A549 (cell line): ENCODE data around the gene MCM8. TPM values are rescaled to one million over a fixed set of nuclear protein-coding genes. Genes with fewer than 3 reads are reported as not detected.

Source experiments
- ATAC-seq, 2 experiments: fragments of 200-7000 bp in 1 of 2; fragments of >200 bp in 1 of 2; cut with Nextera tagmentation in 1 of 2; cut with Tn5 transposase in 1 of 2; 3 replicates each; pipeline versions ENCODE4 v1.8.0 to v1.9.1; 2018 to 2020; ENCODE audit warnings: mild to moderate bottlenecking in 1 of 2, moderate library complexity in 1 of 2
- CTCF ChIA-PET: fragments of 300-600 bp; sonication (Branson Sonifier 250); formaldehyde crosslinking; extraction: SDS; loops from one replicate; lab custom pipeline; 2021; ENCODE audit warnings: antibody characterized with exemption, inconsistent platforms; lab: Yijun Ruan, JAX
- POLR2A ChIA-PET: fragments of 350-600 bp; formaldehyde crosslinking; extraction: SDS; loops from one replicate; lab custom pipeline; 2021; ENCODE audit warnings: antibody characterized with exemption, inconsistent platforms; lab: Yijun Ruan, JAX
- DNase-seq, 2 experiments: peaks; one replicate each; pipeline versions ENCODE4 v3.0.0 to v3.0.0-alpha.2; 2011 to 2016; ENCODE audit warnings: low read depth in 1 of 2, low spot score in 1 of 2
- FAIRE-seq: peaks from 2 replicates; lab custom pipeline; 2011; peaks lifted over from hg19 to GRCh38; lab: Jason Lieb, UNC
- H3K27ac ChIP-seq, 2 experiments: fragments of >200 bp; sonication (Bioruptor Twin); formaldehyde crosslinking; 3 replicates each; pipeline ENCODE4 v1.5.1; 2016 to 2017
- H3K4me1 ChIP-seq: fragments of >200 bp; sonication (Bioruptor Twin); formaldehyde crosslinking; 3 replicates; pipeline ENCODE4 v1.6.1; 2016
- H3K4me2 ChIP-seq: fragments of >200 bp; sonication (Bioruptor Twin); formaldehyde crosslinking; 3 replicates; pipeline ENCODE4 v1.6.1; 2016
- H3K4me3 ChIP-seq: fragments of >200 bp; sonication (Bioruptor Twin); formaldehyde crosslinking; 3 replicates; pipeline ENCODE4 v1.5.1; 2016
- H3K9me3 ChIP-seq: fragments of >200 bp; sonication (Bioruptor Twin); formaldehyde crosslinking; 3 replicates; pipeline ENCODE4 v1.6.1; 2016
- CEBPB ChIP-seq, 2 experiments: fragments of >200 bp in 1 of 2; sonication (Bioruptor Twin) in 1 of 2; formaldehyde crosslinking in 1 of 2; IDR thresholded peaks; 2 replicates each; pipeline ENCODE4 v1.6.1; 2012 to 2016
- E2F6 ChIP-seq: IDR thresholded peaks from 2 replicates; pipeline ENCODE4 v1.6.1; 2012; ENCODE audit warnings: low read depth, borderline replicate concordance
- EHF ChIP-seq: fragments of 250-450 bp; sonication (Bioruptor Pico); IDR thresholded peaks from 2 replicates; pipeline ENCODE4 v1.5.0; 2020; ENCODE audit warnings: mild to moderate bottlenecking
- ESRRA ChIP-seq: fragments of 150-350 bp; IDR thresholded peaks from 2 replicates; pipeline ENCODE4 v1.6.1; 2014; ENCODE audit warnings: mild to moderate bottlenecking, low read length, borderline replicate concordance
- FOSB ChIP-seq: fragments of 250-450 bp; sonication (Bioruptor Pico); IDR thresholded peaks from 2 replicates; pipeline ENCODE4 v1.5.0; 2020; ENCODE audit warnings: mild to moderate bottlenecking, moderate library complexity
- FOXS1 ChIP-seq: fragments of 250-450 bp; sonication (Bioruptor Pico); IDR thresholded peaks from 2 replicates; pipeline ENCODE4 v1.5.0; 2020; ENCODE audit warnings: mild to moderate bottlenecking, moderate library complexity
- GATA3 ChIP-seq: IDR thresholded peaks from 2 replicates; pipeline ENCODE4 v1.6.1; 2012; ENCODE audit warnings: borderline replicate concordance
- HOXB13 ChIP-seq: fragments of 250-450 bp; sonication (Bioruptor Pico); IDR thresholded peaks from 2 replicates; pipeline ENCODE4 v1.5.0; 2020; ENCODE audit warnings: low read depth, mild to moderate bottlenecking, moderate library complexity
- NFE2L2 ChIP-seq: fragments of 150-350 bp; conservative IDR thresholded peaks from 2 replicates; pipeline ENCODE4 v1.6.1; 2014; ENCODE audit warnings: low read length
- NR3C1 ChIP-seq: fragments of >200 bp; sonication (Bioruptor Twin); formaldehyde crosslinking; IDR thresholded peaks from 3 replicates; pipeline ENCODE4 v1.6.1; 2017
- PBX3 ChIP-seq: IDR thresholded peaks from 2 replicates; pipeline ENCODE4 v1.6.1; 2012
- POLR2AphosphoS2 ChIP-seq: conservative IDR thresholded peaks from 2 replicates; pipeline ENCODE4 v1.6.1; 2012; ENCODE audit warnings: low read length, improper control_type of control experiment, inconsistent platforms
- REST ChIP-seq: fragments of 200-600 bp; sonication (generic); IDR thresholded peaks from 2 replicates; pipeline ENCODE4 v1.6.1; 2016; ENCODE audit warnings: antibody characterized with exemption, mild to moderate bottlenecking, moderate library complexity
- RFX5 ChIP-seq: fragments of 450-650 bp; IDR thresholded peaks from 2 replicates; pipeline ENCODE4 v1.7.1; 2014; ENCODE audit warnings: antibody characterized with exemption, mild to moderate bottlenecking, moderate library complexity
- SMC3 ChIP-seq: fragments of >200 bp; sonication (Bioruptor Twin); formaldehyde crosslinking; IDR thresholded peaks from 3 replicates; pipeline ENCODE4 v1.6.1; 2018; ENCODE audit warnings: inconsistent platforms
- USF2 ChIP-seq: fragments of 450-650 bp; IDR thresholded peaks from 2 replicates; pipeline ENCODE4 v1.6.1; 2014; ENCODE audit warnings: antibody characterized with exemption
- ZSCAN20 ChIP-seq: fragments of 250-450 bp; sonication (Bioruptor Pico); IDR thresholded peaks from 2 replicates; pipeline ENCODE4 v1.8.0; 2022; ENCODE audit warnings: mild to moderate bottlenecking, moderate library complexity
- WGBS: methylation state at CpG from one replicate; pipeline ENCODE4 v1.1.6; 2017; ENCODE audit errors: missing lambda C conversion rate; 5-methylcytosine and 5-hydroxymethylcytosine counted together
- polyA plus RNA-seq, 4 experiments: library from polyadenylated mRNA; depleted of rRNA in 3 of 4; stranded (reverse); fragments of >200 nt; fragmentation: RNase III in 1 of 4; extraction: RNeasy Plus Mini Kit Qiagen cat#74134 plus additional on column Dnase treatment in 1 of 4; gene quantifications; 2 replicates in 3 of 4; 3 replicates in 1 of 4; pipeline ENCODE4 v1.2.3, GENCODE V29; 2011 to 2017

MCM8 gene
- polyA plus RNA-seq, 2 of the 4 experiments (the other 2 are of a cell fraction): 33.9 to 36.1 TPM

GRCh38 chr20:5925551-5925950 is 24.9 kb upstream of the MCM8 start:
- POLR2A ChIA-PET: no interaction called here
- TF ChIP-seq SMC3 (no peak), PBX3 (no peak), CEBPB (IDR thresholded peaks at IDR 0.05) (no peak)
- no peak overlapping the region for H3K27ac ChIP-seq
- CTCF ChIA-PET: interaction anchor here (4.9 to 13.9 kb wide), 2 partner anchors 8 to 395 kb away, joined by 26 to 142 read pairs; no protein-coding TSS in a partner anchor
- WGBS: 33% methylated on average over 3 of the region's 3 CpGs
- H3K4me1 ChIP-seq: no peaks in the 10 kb centered on the region
- H3K4me3 ChIP-seq: no peak overlapping the region
- H3K4me2 ChIP-seq: no peak overlapping the region
- DNase-seq (no peak), FAIRE-seq (no peak), ATAC-seq (no peak)
- H3K9me3 ChIP-seq: no peaks in the 10 kb centered on the region

- TF ChIP-seq RFX5: no peak
- no peak for TF ChIP-seq USF2
- no peak for TF ChIP-seq ESRRA
- no peak for TF ChIP-seq ZSCAN20
- 62% methylated on average over 10 of the region's 11 CpGs for WGBS
- H3K4me3 ChIP-seq: no peak overlapping the region
- H3K27ac ChIP-seq: no peak overlapping the region
- DNase-seq (no peak), FAIRE-seq (no peak), ATAC-seq (peak in 1 of 2 experiments; percentile 43; a peak in 3 of 6 replicates)
- POLR2A ChIA-PET: no interaction called here
- H3K4me2 ChIP-seq: no peak overlapping the region
- CTCF ChIA-PET: interaction anchor here (0.6 to 13.9 kb wide), 11 partner anchors 9 to 397 kb away, joined by 3 to 142 read pairs (median 4); no protein-coding TSS in a partner anchor
- no peaks in the 10 kb centered on the region for H3K4me1 ChIP-seq
- no peaks in the 10 kb centered on the region for H3K9me3 ChIP-seq
Measured at GRCh38 chr20:5927749-5928462, 22.5 kb upstream of the MCM8 start.

GRCh38 chr20:5928836-5929715 is 21.4 kb upstream of the MCM8 start:
- peak; percentile 28 for FAIRE-seq
- ChIA-PET CTCF (interaction anchor here (1.1 to 13.9 kb wide), 4 partner anchors 13 to 399 kb away, joined by 3 to 142 read pairs (median 4); no protein-coding TSS in a partner anchor), POLR2A (no interaction called here)
- no peak for DNase-seq
- no peak overlapping the region for H3K4me3 ChIP-seq
- no peaks in the 10 kb centered on the region for H3K4me1 ChIP-seq
- H3K27ac ChIP-seq: no peak overlapping the region
- no peak for ATAC-seq
- 47% methylated on average over 8 of the region's 8 CpGs for WGBS
- no peak for TF ChIP-seq HOXB13 (CRISPR knock-in tag)
- no peak for TF ChIP-seq NFE2L2
- TF ChIP-seq NR3C1: no peak
- TF ChIP-seq POLR2AphosphoS2: no peak
- no peak for TF ChIP-seq REST
- TF ChIP-seq FOSB (CRISPR knock-in tag): no peak
- no peak for TF ChIP-seq EHF (CRISPR knock-in tag)
- no peak for TF ChIP-seq ESRRA
- no peak for TF ChIP-seq E2F6
- no peak for TF ChIP-seq GATA3
- no peak for TF ChIP-seq FOXS1 (CRISPR knock-in tag)
- TF ChIP-seq, all 56 proteins: peak for 0
- Histone ChIP-seq H3K9me3 (no peaks in the 10 kb centered on the region), H3K4me2 (no peak overlapping the region)
